HG03432 (cell line): Measurements from ENCODE around the gene TTC7B.

Experiments
- ATAC-seq: cut with Tn5 transposase; IDR thresholded peaks from one replicate; pipeline ENCODE4 v1.9.1; 2021; ENCODE audit warnings: mild to moderate bottlenecking, moderate library complexity; ENCODE audit not compliant: unreplicated experiment

The TTC7B gene

GRCh38 chr14:90808759-90809529, 7.3 kb downstream of the TTC7B start:
- ATAC-seq, result no peak

GRCh38 chr14:90807060-90807459, 9.2 kb downstream of the TTC7B start:
- no peak for ATAC-seq

- no peak for ATAC-seq
Observed at GRCh38 chr14:90805662-90806540, 10.3 kb downstream of the TTC7B start.

DNA sequence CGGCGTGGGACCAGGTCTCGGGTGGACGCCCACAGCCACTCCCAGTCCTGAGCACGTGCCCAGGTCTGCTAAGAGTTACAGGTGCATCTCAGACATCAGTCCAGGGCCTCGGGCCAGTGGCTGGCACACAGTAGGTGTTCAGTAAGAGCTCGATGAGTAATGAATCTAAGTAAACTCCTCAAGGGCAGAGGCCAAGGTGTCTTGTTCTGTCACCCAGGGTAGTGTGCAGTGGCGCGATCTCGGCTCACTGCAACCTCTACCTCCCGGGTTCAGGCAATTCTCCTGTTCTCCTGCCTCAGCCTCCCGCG, 11.2 kb downstream of the TTC7B start:
- ATAC-seq, result no peak

DNA sequence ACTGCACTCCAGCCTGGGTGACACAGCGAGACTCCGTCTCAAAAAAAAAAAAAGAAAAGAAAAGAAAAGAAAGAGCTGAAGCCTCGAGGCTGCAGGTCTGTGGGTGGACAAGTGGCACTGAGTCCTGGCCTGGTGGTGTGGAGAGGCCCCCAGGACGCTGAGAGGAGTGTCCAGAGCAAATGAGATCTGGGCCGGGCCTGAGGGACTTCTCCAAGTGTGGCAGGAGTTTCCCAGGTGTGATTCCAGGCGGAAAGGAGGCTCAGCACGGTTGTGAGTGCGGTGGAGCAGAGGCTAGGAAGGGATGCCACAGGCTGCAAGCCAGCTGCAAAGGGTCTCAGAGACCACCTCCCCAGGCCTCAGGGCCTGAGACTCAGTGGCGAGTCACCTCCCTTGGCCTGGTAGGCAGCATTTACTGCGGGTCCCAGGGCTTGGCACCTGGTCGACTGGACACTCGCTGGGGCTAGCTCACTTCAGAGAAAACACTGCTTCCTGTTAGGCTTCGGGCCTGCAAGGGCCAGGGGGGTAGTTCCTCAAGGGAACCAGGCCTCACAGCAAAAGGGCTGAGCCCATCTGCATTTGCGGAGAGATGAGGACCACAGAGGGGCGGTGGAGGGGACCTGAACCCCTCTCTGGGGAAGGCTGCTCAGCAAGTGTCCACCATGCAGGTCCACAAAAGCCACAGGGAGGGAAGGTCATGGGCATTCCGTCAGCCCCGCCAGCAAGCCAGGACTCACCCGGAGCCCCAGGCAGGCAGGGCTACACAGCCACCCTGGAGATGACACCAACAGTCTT, 11.7 kb downstream of the TTC7B start:
- ATAC-seq, result no peak

DNA sequence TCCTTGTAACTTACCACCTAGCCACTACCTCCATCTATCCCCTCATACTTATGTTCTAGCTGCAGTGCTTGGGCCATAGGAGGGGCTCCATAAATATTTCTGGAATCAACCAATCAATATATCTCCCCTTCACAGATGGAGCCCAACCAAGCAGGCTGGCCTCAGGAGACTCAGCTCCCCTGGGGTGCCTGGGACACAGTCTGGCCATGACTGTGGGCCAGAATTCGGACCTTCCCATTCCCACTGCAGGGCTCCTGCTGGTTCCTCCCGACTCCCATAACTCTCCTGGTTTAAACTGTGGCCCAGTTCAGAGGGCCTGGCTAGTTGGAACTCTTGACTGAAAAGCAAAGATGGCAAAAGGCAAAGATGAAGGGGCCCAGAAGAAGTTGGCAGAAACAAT, 13.0 kb downstream of the TTC7B start:
- no peak for ATAC-seq

- no peak for ATAC-seq
Observed at GRCh38 chr14:90799420-90799819, 16.8 kb downstream of the TTC7B start.

GRCh38 chr14:90797919-90798318, 18.3 kb downstream of the TTC7B start:
- ATAC-seq, result no peak

GRCh38 chr14:90797451-90797850, 18.8 kb downstream of the TTC7B start:
- no peak for ATAC-seq

DNA sequence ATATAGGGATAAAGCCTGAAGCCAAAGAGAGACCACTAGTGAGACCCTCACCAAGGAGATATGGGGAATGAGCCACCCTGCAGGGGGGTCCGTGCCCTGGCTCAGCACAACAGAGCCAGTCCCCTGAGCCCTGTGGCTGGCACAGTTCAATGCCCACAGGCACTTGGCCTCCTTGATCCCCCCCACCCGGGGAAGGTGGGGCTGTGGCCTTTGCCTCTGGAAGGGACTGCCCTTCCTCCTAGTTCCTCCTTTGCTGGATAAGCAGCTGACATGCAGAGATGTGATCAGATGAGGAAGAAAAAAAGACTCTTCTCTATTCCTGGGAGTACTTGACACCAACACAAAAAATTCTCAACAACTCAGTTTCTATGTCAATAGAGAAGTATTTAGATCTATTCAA, 19.9 kb downstream of the TTC7B start:
- ATAC-seq, result no peak

DNA sequence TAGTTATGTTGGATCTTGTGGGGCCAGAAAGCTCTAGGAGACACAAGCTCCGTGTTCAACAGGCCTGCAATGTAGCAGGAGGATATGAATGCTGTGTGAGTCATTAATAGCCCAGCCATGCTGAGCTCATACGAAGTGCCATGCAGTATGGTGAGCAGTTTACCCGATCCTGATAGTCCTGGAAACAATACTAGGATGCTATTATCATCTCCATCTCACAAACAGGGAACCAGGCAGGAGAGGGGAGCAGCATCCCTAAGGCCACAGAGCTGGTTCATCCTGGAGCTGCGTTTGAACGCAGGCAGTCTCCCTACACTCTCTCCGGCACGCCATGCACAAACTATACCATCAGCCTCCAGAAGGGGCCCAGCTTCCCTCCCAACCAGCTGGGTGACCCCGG, 20.5 kb downstream of the TTC7B start:
- no peak for ATAC-seq

- ATAC-seq, result no peak
Observed at GRCh38 chr14:90791486-90791885, 24.7 kb downstream of the TTC7B start.

DNA sequence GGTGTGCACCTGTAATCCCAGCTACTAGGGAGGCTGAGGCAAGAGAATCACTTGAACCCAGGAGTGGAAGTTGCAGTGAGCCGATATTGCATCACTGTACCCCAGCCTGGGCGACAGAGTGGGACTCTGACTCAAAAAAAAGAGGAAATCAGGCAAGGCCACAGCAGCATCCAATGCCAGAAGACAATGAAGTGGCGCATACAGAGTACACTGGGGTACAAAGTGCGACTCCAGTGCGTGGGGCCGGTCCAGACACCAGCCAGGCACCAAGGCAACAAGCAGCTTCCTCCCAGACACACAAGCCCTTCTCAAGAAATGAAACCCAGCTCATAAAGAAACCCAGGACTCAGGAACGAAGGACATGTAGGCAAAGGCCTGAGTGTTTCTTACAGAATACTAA, 28.2 kb downstream of the TTC7B start:
- no peak for ATAC-seq

- no peak for ATAC-seq
Observed at GRCh38 chr14:90785876-90786450, 30.3 kb downstream of the TTC7B start.

DNA sequence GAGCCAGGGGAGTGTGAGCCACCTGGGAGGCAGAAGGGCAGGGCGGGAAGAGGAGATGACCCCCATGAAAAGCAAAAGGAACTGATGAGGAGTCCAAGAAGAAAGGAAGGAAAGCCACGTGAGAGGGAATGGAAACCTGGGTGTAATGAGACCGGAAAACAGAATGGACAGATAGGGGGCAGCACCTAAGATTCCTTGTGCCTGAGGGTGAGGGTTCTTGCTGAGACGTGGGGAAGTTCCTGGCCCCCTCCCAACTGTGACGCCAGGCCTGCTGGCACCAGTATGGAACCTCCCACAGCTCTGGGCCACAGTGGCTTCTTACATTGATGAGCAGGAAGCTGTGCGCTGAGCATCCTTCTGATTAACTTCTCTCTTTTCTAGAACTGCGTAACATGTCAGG, 30.8 kb downstream of the TTC7B start:
- ATAC-seq, result no peak

DNA sequence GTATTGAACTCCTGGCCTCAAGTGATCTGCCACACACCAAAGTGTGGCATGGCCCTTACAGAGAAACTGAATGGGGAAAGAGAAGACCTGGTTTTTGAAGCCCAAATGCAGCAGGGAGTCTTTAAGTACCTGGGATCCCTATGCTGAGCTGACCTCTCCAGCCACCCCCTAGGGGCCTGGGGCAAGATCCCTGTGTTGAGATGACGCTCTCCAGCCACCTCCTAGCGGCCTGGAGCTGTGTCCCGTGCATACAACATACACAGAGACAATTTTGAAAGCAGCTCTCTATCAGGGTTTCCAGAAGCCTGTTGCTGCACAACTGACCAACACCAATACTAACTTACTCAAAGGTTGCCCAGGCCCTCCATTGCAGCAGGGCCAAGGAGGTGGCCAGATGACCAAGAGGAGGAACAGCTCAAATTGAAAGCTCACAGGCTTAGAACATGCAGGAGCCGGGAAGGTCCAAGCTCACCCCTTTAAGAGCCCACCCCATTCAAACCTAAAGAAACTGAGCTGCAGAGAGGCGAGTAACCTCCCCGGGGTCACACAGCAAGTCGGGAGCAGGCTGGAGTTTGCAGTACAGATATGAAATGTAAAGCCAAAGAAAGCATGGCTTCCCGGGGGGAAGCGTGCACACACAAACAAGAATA, 31.5 kb downstream of the TTC7B start:
- no peak for ATAC-seq

DNA sequence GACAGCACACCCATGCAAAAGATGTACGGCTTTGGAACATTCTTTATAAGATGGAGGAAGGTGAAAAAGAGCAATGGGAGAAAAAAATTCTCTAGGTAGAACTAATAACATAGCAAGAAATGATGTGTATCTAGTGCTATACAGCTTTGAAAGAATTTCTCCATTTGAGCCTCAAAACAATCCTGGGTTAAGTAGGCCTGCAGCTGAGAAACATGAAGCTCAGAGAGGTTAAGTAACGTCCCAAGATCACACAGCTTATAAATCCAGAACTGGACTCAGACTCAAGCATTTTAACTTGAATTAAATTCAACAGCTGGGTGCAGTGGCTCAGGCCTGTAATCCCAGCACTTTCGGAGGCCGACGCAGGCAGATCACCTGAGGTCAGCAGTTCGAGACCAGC, 32.9 kb downstream of the TTC7B start:
- no peak for ATAC-seq

DNA sequence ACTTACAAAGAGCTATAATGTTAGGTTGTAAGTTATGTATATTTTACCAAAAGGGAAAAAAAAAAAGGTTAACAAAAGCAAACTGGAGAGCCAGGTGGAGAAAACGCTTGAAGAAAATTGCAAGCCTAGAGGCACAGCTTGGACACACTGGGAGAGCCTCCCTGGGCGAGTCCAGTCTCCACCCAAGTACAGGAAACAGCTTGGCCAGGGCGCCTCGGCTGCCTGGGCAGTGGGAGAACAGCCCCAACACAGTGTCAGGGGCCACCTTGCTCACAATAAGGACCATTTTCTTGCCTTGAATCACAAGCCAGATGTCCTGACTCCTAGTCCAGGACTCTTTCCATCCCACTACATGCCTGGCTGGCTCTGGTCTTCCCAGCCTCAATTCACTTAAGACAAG, 33.3 kb downstream of the TTC7B start:
- ATAC-seq, result no peak

DNA sequence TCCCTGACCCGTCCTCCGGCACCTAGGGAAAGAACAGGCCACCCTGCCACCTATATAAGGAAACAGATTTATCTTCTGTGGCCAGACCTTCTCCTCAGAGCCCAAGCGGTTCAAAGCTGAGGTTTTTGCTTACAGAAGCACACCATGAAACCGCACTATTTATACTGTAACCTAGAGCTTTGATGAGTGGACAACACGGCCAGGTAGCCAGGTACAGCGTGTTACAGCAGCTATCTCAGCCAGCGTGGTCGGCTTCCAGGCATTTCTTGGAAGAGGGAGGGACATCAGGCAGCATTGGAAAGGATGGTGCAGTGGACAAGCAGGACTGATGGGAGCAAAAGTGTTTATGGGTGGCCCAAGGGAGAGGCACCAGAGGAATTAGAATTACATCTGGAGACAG, 34.4 kb downstream of the TTC7B start:
- ATAC-seq, result no peak

- no peak for ATAC-seq
Observed at GRCh38 chr14:90781344-90781761, 34.9 kb downstream of the TTC7B start.

- no peak for ATAC-seq
Observed at GRCh38 chr14:90780519-90780918, 35.7 kb downstream of the TTC7B start.
